Measurements from ENCODE around the gene FAM161A. TPM values are rescaled to one million over a fixed set of nuclear protein-coding genes. Genes with fewer than 3 reads are reported as not detected.

Gene FAM161A
- total RNA-seq, 1 experiment from 2014 or later = 7.3 TPM

GRCh38 chr2:61822255-61822654 is 31.6 kb downstream of the FAM161A start:
- Histone ChIP-seq H3K9me2 (ENCODE audit: insufficient read depth) (no peaks in the 10 kb centered on the region), H3K4me2 (ENCODE audit: low read length) (no peak overlapping the region), H3K4me1 (ENCODE audit: control insufficient read depth in 1 of 2, insufficient read depth in 2 of 2, low read length in 2 of 2) (no peaks in the 10 kb centered on the region), H3K4me3 (replicated peaks in 1 of 2; ENCODE audit: low read depth in 1 of 2, low read length in 2 of 2) (no peak overlapping the region), H2AFZ (ENCODE audit: low read depth, low read length, poor library complexity, severe bottlenecking) (no peak overlapping the region), H3K27ac (ENCODE audit: low read depth, low read length) (no peak overlapping the region), H3K36me3 (ENCODE audit: control insufficient read depth in 1 of 2, insufficient read depth in 2 of 2, low read length in 2 of 2) (no peaks in the 10 kb centered on the region), H3K9ac (ENCODE audit: low read length) (no peak overlapping the region), H3K79me2 (ENCODE audit: insufficient read depth, low read length) (no peaks in the 10 kb centered on the region), H3K27me3 (ENCODE audit: insufficient read depth, low read length) (no peaks in the 10 kb centered on the region), H3K9me3 (ENCODE audit: control insufficient read depth in 1 of 2, insufficient read depth in 1 of 2, low read depth in 1 of 2, low read length in 2 of 2) (no peaks in the 10 kb centered on the region), H4K20me1 (ENCODE audit: insufficient read depth) (no peaks in the 10 kb centered on the region)
- ChIA-PET CTCF (no interaction called here), POLR2A (no interaction called here), RAD21 (ENCODE audit: low non-redundant PET in 1 of 2, low total read pairs in 2 of 2, uncharacterized antibody in 2 of 2, unreplicated experiment in 2 of 2) (no interaction called here)
- ATAC-seq = no peak
- BruUV-seq (replicated peaks) = no TSS peak
- no peak for TF ChIP-seq JUND (IDR thresholded peaks at IDR 0.05)
- TF ChIP-seq SRF (IDR thresholded peaks at IDR 0.05; ENCODE audit: low read depth) = no peak
- no peak for TF ChIP-seq MAX (IDR thresholded peaks at IDR 0.05)
- TF ChIP-seq RAD21 (IDR thresholded peaks at IDR 0.05; ENCODE audit: low read depth) = no peak
- no peak for TF ChIP-seq CEBPB (IDR thresholded peaks at IDR 0.05; ENCODE audit: low read depth)
- no peak for TF ChIP-seq TCF7L2 (IDR thresholded peaks at IDR 0.05; ENCODE audit: borderline replicate concordance, extremely low read depth, insufficient read depth, insufficient read length)
- no peak for TF ChIP-seq ZFX (IDR thresholded peaks at IDR 0.05)
- TF ChIP-seq SP1 (IDR thresholded peaks at IDR 0.05; ENCODE audit: low read depth) = no peak
- TF ChIP-seq EGR1 (IDR thresholded peaks at IDR 0.05; ENCODE audit: low read depth) = no peak
- no peak for TF ChIP-seq REST (IDR thresholded peaks at IDR 0.05; ENCODE audit: low read depth)
- TF ChIP-seq POLR2A (IDR thresholded peaks at IDR 0.05; ENCODE audit: borderline replicate concordance, extremely low read depth, insufficient read depth, insufficient read length) = no peak
- no peak for DNase-seq (ENCODE audit: low read depth, low spot score)
- intact Hi-C loops (cut with micrococcal nuclease) = no loop called here
